GM19238 (cell line): ENCODE results near the gene BRD7.

ENCODE experiments used
- DNase-seq: peaks from one replicate; pipeline ENCODE4 v3.0.0; 2011; ENCODE audit warnings: low spot score; ENCODE audit not compliant: insufficient read length

BRD7 gene

GRCh38 chr16:50291719-50292565 is 76.8 kb downstream of the BRD7 start:
- DNase-seq = no peak

GRCh38 chr16:50290856-50291255 is 77.9 kb downstream of the BRD7 start:
- DNase-seq = no peak

- no peak for DNase-seq
Observed at GRCh38 chr16:50289950-50290764, 78.6 kb downstream of the BRD7 start.

- no peak for DNase-seq
Observed at GRCh38 chr16:50288920-50289319, 79.9 kb downstream of the BRD7 start.

- DNase-seq = no peak
Observed at GRCh38 chr16:50288026-50288425, 80.8 kb downstream of the BRD7 start.

GRCh38 chr16:50286681-50287080 is 82.1 kb downstream of the BRD7 start:
- no peak for DNase-seq

- no peak for DNase-seq
Observed at GRCh38 chr16:50285406-50286003, 83.3 kb downstream of the BRD7 start.

GRCh38 chr16:50284131-50284911 is 84.5 kb downstream of the BRD7 start:
- no peak for DNase-seq

GRCh38 chr16:50282955-50283631 is 85.7 kb downstream of the BRD7 start:
- no peak for DNase-seq

GRCh38 chr16:50282010-50282538 is 86.7 kb downstream of the BRD7 start:
- peak; percentile 87 for DNase-seq

GRCh38 chr16:50281391-50282009 is 87.3 kb downstream of the BRD7 start:
- DNase-seq = no peak

- no peak for DNase-seq
Observed at GRCh38 chr16:50280932-50281331, 87.9 kb downstream of the BRD7 start.

GRCh38 chr16:50279504-50279865 is 89.3 kb downstream of the BRD7 start:
- no peak for DNase-seq

GRCh38 chr16:50278251-50278650 is 90.5 kb downstream of the BRD7 start:
- no peak for DNase-seq

- DNase-seq = no peak
Observed at GRCh38 chr16:50276801-50277555, 91.8 kb downstream of the BRD7 start.

- DNase-seq = no peak
Observed at GRCh38 chr16:50276326-50276640, 92.5 kb downstream of the BRD7 start.

GRCh38 chr16:50275428-50276325 is 93.1 kb downstream of the BRD7 start:
- no peak for DNase-seq

GRCh38 chr16:50275098-50275415 is 93.7 kb downstream of the BRD7 start:
- no peak for DNase-seq
